KMS-11 (cell line): Measurements from ENCODE around the gene TBC1D8.

Experiments used
- H2AFZ ChIP-seq: fragments of 200-600 bp; sonication (generic); 2 replicates; pipeline ENCODE4 v1.6.1; 2016; ENCODE audit warnings: antibody characterized with exemption, mixed run types, low read depth
- H3K27ac ChIP-seq: fragments of 200-600 bp; sonication (generic); 2 replicates; pipeline ENCODE4 v1.6.1; 2016; ENCODE audit warnings: mild to moderate bottlenecking, mixed run types
- H3K27me3 ChIP-seq: fragments of 200-600 bp; sonication (generic); 2 replicates; pipeline ENCODE4 v1.6.1; 2017; ENCODE audit warnings: mild to moderate bottlenecking, low read depth, mixed run types, moderate library complexity; ENCODE audit not compliant: insufficient read depth
- H3K36me3 ChIP-seq: fragments of 200-600 bp; sonication (generic); 2 replicates; pipeline ENCODE4 v1.6.1; 2017; ENCODE audit warnings: mild to moderate bottlenecking, mixed run types; ENCODE audit not compliant: insufficient read depth
- H3K4me1 ChIP-seq: fragments of 200-600 bp; sonication (generic); 2 replicates; pipeline ENCODE4 v1.6.1; 2016; ENCODE audit warnings: mild to moderate bottlenecking, low read depth, mixed run types; ENCODE audit not compliant: poor library complexity, severe bottlenecking
- H3K4me2 ChIP-seq: fragments of 200-600 bp; sonication (generic); 2 replicates; pipeline ENCODE4 v1.7.0; 2016; ENCODE audit warnings: mild to moderate bottlenecking, mixed run types
- H3K4me3 ChIP-seq: fragments of 200-600 bp; sonication (generic); IDR thresholded peaks from 2 replicates; pipeline ENCODE4 v1.6.1; 2017; ENCODE audit warnings: low read depth, low read length, mixed read lengths; ENCODE audit not compliant: insufficient read depth
- H3K79me2 ChIP-seq: fragments of 200-600 bp; sonication (generic); 2 replicates; pipeline ENCODE4 v1.6.1; 2016; ENCODE audit warnings: low read depth, mixed run types; ENCODE audit not compliant: insufficient read depth
- H3K9ac ChIP-seq: fragments of 200-600 bp; sonication (generic); 2 replicates; pipeline ENCODE4 v1.6.1; 2016; ENCODE audit warnings: mild to moderate bottlenecking, mixed run types
- H4K20me1 ChIP-seq: fragments of 200-600 bp; sonication (generic); 2 replicates; pipeline ENCODE4 v1.6.1; 2016; ENCODE audit warnings: mild to moderate bottlenecking, mixed run types; ENCODE audit not compliant: insufficient read depth
- CTCF ChIP-seq: fragments of 200-600 bp; sonication (generic); conservative IDR thresholded peaks from 2 replicates; pipeline ENCODE4 v1.6.1; 2017; ENCODE audit warnings: low read depth, mild to moderate bottlenecking, antibody characterized with exemption, low read length, moderate library complexity, mixed read lengths

TBC1D8 gene

GRCh38 chr2:100964681-100965169 lies 186.5 kb downstream of the TBC1D8 start:
- no peak overlapping the region for H3K9ac ChIP-seq
- H4K20me1 ChIP-seq, result no peaks in the 10 kb centered on the region
- no peaks in the 10 kb centered on the region for H3K79me2 ChIP-seq
- H2AFZ ChIP-seq, result no peak overlapping the region
- H3K27me3 ChIP-seq, result no peaks in the 10 kb centered on the region
- no peak overlapping the region for H3K4me2 ChIP-seq
- no peak overlapping the region for H3K4me3 ChIP-seq
- H3K4me1 ChIP-seq, result no peaks in the 10 kb centered on the region
- H3K27ac ChIP-seq, result no peak overlapping the region
- H3K36me3 ChIP-seq, result no peaks in the 10 kb centered on the region
- no peak for TF ChIP-seq CTCF

- TF ChIP-seq CTCF, result no peak
- Histone ChIP-seq H3K4me3 (no peak overlapping the region), H3K27ac (no peak overlapping the region), H3K79me2 (no peaks in the 10 kb centered on the region), H3K4me2 (no peak overlapping the region), H3K4me1 (no peaks in the 10 kb centered on the region), H3K36me3 (no peaks in the 10 kb centered on the region), H2AFZ (no peak overlapping the region), H3K27me3 (no peaks in the 10 kb centered on the region), H3K9ac (no peak overlapping the region), H4K20me1 (no peaks in the 10 kb centered on the region)
These were observed 187.0 kb downstream of the TBC1D8 start for GRCh38 chr2:100964222-100964621.

- Histone ChIP-seq H4K20me1 (no peaks in the 10 kb centered on the region), H3K9ac (no peak overlapping the region), H2AFZ (no peak overlapping the region), H3K4me3 (no peak overlapping the region), H3K27me3 (no peaks in the 10 kb centered on the region), H3K27ac (no peak overlapping the region), H3K4me1 (no peaks in the 10 kb centered on the region), H3K36me3 (no peaks in the 10 kb centered on the region), H3K79me2 (no peaks in the 10 kb centered on the region), H3K4me2 (no peak overlapping the region)
- no peak for TF ChIP-seq CTCF
These were observed 188.2 kb downstream of the TBC1D8 start for GRCh38 chr2:100963026-100963375.

GRCh38 chr2:100962366-100963025 lies 188.7 kb downstream of the TBC1D8 start:
- Histone ChIP-seq H4K20me1 (no peaks in the 10 kb centered on the region), H3K27me3 (no peaks in the 10 kb centered on the region), H3K4me3 (no peak overlapping the region), H2AFZ (no peak overlapping the region), H3K79me2 (no peaks in the 10 kb centered on the region), H3K27ac (no peak overlapping the region), H3K4me1 (no peaks in the 10 kb centered on the region), H3K36me3 (no peaks in the 10 kb centered on the region), H3K4me2 (no peak overlapping the region), H3K9ac (no peak overlapping the region)
- TF ChIP-seq CTCF, result no peak
